GM23338 (cell line): ENCODE measurements around the gene IGFBP7. TPM values are rescaled to one million over a fixed set of nuclear protein-coding genes. Genes with fewer than 3 reads are reported as not detected.

Source experiments
- ATAC-seq: fragments of 200-7000 bp; cut with Tn5 transposase; 3 replicates; pipeline ENCODE4 v1.9.1; 2020
- DNase-seq: peaks from one replicate; pipeline ENCODE4 v3.0.0-alpha.2; 2015; ENCODE audit warnings: low spot score
- H2AFZ ChIP-seq: fragments of 200-600 bp; sonication (generic); 2 replicates; pipeline ENCODE4 v1.8.0; 2016; ENCODE audit warnings: antibody characterized with exemption, mild to moderate bottlenecking, moderate library complexity
- H3F3A ChIP-seq: fragments of 200-600 bp; sonication (generic); replicated peaks from 2 replicates; pipeline ENCODE4 v1.8.0; 2017; ENCODE audit warnings: antibody characterized with exemption, mixed run types, low read depth
- H3K27ac ChIP-seq: fragments of 200-600 bp; sonication (generic); 2 replicates; pipeline ENCODE4 v1.6.1; 2016; ENCODE audit warnings: low read depth
- H3K27me3 ChIP-seq: fragments of 200-600 bp; sonication (generic); 2 replicates; pipeline ENCODE4 v1.8.0; 2016; ENCODE audit warnings: mild to moderate bottlenecking, mixed run types, moderate library complexity; ENCODE audit not compliant: insufficient read depth
- H3K36me3 ChIP-seq: fragments of 200-600 bp; sonication (generic); 2 replicates; pipeline ENCODE4 v1.8.0; 2016; ENCODE audit warnings: mild to moderate bottlenecking; ENCODE audit not compliant: insufficient read depth
- H3K4me1 ChIP-seq: fragments of 200-600 bp; sonication (generic); 2 replicates; pipeline ENCODE4 v1.8.0; 2016; ENCODE audit warnings: mild to moderate bottlenecking, moderate library complexity; ENCODE audit not compliant: insufficient read depth
- H3K4me2 ChIP-seq: fragments of 200-600 bp; sonication (generic); 2 replicates; pipeline ENCODE4 v1.7.1; 2017; ENCODE audit warnings: mixed run types
- H3K4me3 ChIP-seq: fragments of 200-600 bp; sonication (generic); 2 replicates; pipeline ENCODE4 v1.6.1; 2016; ENCODE audit warnings: mixed run types
- H3K79me2 ChIP-seq: fragments of 200-600 bp; sonication (generic); replicated peaks from 2 replicates; pipeline ENCODE4 v1.8.0; 2017; ENCODE audit warnings: mild to moderate bottlenecking; ENCODE audit not compliant: insufficient read depth
- H3K9me2 ChIP-seq: fragments of 200-600 bp; sonication (generic); 2 replicates; pipeline ENCODE4 v1.8.0; 2017; ENCODE audit not compliant: insufficient read depth
- H4K20me1 ChIP-seq: fragments of 200-600 bp; sonication (generic); replicated peaks from 2 replicates; pipeline ENCODE4 v1.8.0; 2017; ENCODE audit warnings: mild to moderate bottlenecking; ENCODE audit not compliant: insufficient read depth
- H3K27ac Mint-ChIP-seq: 2 replicates; pipeline ENCODE4 v1.8.0; 2020; ENCODE audit warnings: inconsistent platforms, mild to moderate bottlenecking, moderate library complexity, mixed read lengths
- H3K27me3 Mint-ChIP-seq: 3 replicates; pipeline ENCODE4 v1.8.0; 2022; ENCODE audit warnings: low read depth, mild to moderate bottlenecking, moderate library complexity, mixed read lengths, inconsistent platforms; ENCODE audit not compliant: insufficient read depth, poor library complexity
- H3K36me3 Mint-ChIP-seq: 3 replicates; pipeline ENCODE4 v1.8.0; 2021; ENCODE audit warnings: low read depth, mild to moderate bottlenecking, inconsistent platforms, moderate library complexity, mixed read lengths
- H3K4me1 Mint-ChIP-seq: 3 replicates; pipeline ENCODE4 v1.8.0; 2020; ENCODE audit warnings: mild to moderate bottlenecking, inconsistent platforms, mixed read lengths
- H3K4me3 Mint-ChIP-seq: 3 replicates; pipeline ENCODE4 v1.8.0; 2021; ENCODE audit warnings: moderate library complexity, mild to moderate bottlenecking, inconsistent platforms, mixed read lengths
- H3K9me3 Mint-ChIP-seq: 3 replicates; pipeline ENCODE4 v1.8.0; 2020; ENCODE audit warnings: moderate library complexity, mild to moderate bottlenecking, inconsistent platforms, mixed read lengths
- CREB1 ChIP-seq: fragments of 250-450 bp; sonication (Bioruptor Pico); IDR thresholded peaks from 2 replicates; pipeline ENCODE4 v1.5.0; 2020; ENCODE audit warnings: low read depth, mild to moderate bottlenecking, moderate library complexity
- EZH2 ChIP-seq: fragments of 200-600 bp; sonication (generic); IDR thresholded peaks from one replicate; pipeline ENCODE4 v1.8.0; 2017; ENCODE audit warnings: antibody characterized with exemption, mild to moderate bottlenecking, low read depth; ENCODE audit not compliant: unreplicated experiment
- EZH2phosphoT487 ChIP-seq: fragments of 200-600 bp; sonication (generic); IDR thresholded peaks from one replicate; pipeline ENCODE4 v1.8.1; 2018; ENCODE audit warnings: antibody characterized with exemption; ENCODE audit not compliant: unreplicated experiment
- NANOG ChIP-seq: IDR thresholded peaks from 2 replicates; pipeline ENCODE4 v1.6.1; 2016; ENCODE audit warnings: antibody characterized with exemption, borderline replicate concordance
- STAT1 ChIP-seq: IDR thresholded peaks from one replicate; pipeline ENCODE4 v1.6.1; 2016; ENCODE audit warnings: antibody characterized with exemption; ENCODE audit not compliant: unreplicated experiment
- ZNF114 ChIP-seq: fragments of 250-450 bp; sonication (Bioruptor Pico); IDR thresholded peaks from 2 replicates; pipeline ENCODE4 v1.5.0; 2020; ENCODE audit warnings: mild to moderate bottlenecking, moderate library complexity
- ZNF331 ChIP-seq: fragments of 250-450 bp; sonication (Bioruptor Pico); IDR thresholded peaks from 2 replicates; pipeline ENCODE4 v1.5.0; 2020; ENCODE audit warnings: low read depth, mild to moderate bottlenecking, moderate library complexity
- polyA plus RNA-seq: library from polyadenylated mRNA; unstranded; fragments of >200 nt; fragmentation: Nextera tagmentation; extraction: Ambion mirVana; gene quantifications from 2 replicates; pipeline ENCODE4 v1.2.1, GENCODE V29; 2016
- total RNA-seq: library from RNA; depleted of rRNA; stranded (reverse); fragments of >200 nt; shearing (Covaris generic); gene quantifications from 2 replicates; pipeline ENCODE4 v1.2.3, GENCODE V29; 2014
- TF ChIP-seq, protein P1 (sequence below), 2 experiments: fragments of 200-600 bp in 1 of 2; sonication (generic) in 1 of 2; conservative IDR thresholded peaks; 2 replicates each; pipeline versions ENCODE4 v1.5.1 to v1.6.1; 2016 to 2017; ENCODE audit warnings: antibody characterized with exemption in 2 of 2, low read depth in 2 of 2, mild to moderate bottlenecking in 2 of 2, moderate library complexity in 1 of 2
- TF ChIP-seq, protein P2 (sequence below): IDR thresholded peaks from 2 replicates; pipeline ENCODE4 v1.6.1; 2016; ENCODE audit warnings: antibody characterized with exemption

The IGFBP7 gene
- total and polyA plus RNA-seq, 2 experiments from 2014 or later, result 0.49 to 7.9 TPM

DNA sequence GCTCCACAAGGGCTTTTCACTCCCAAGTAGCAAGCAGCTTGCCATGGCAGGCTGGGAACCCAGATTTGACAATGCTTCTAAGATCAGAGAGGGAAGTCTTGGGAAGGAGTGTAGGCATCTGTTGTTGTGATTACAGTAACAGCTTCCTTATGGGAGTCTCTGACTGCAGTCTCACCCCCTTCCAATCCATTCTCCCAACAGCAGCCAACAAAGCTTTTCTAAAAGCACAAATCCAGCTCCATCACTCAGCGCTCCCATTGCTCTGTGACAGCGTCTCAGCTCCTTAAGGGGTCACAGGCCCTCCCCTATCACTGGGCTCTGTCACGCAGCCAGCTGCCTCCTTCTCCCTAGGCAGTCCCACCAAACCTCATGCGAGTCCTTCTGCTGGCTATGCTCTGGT lies 7.1 kb downstream of the IGFBP7 start:
- no peaks in the 10 kb centered on the region for H3K79me2 ChIP-seq
- no peaks in the 10 kb centered on the region for H3K9me2 ChIP-seq
- H3K4me1 Mint-ChIP-seq, result peaks cover 14% of the 10 kb centered on the region
- no peak overlapping the region for H3K4me3 Mint-ChIP-seq
- no peak overlapping the region for H3K27ac Mint-ChIP-seq
- H3K9me3 Mint-ChIP-seq, result no peaks in the 10 kb centered on the region; the same call in 2 of the 3 replicates
- H4K20me1 ChIP-seq, result no peaks in the 10 kb centered on the region
- H3K27me3 ChIP-seq, result peaks cover 18% of the 10 kb centered on the region
- no peaks in the 10 kb centered on the region for H3K36me3 Mint-ChIP-seq
- TF ChIP-seq, protein P1, sequence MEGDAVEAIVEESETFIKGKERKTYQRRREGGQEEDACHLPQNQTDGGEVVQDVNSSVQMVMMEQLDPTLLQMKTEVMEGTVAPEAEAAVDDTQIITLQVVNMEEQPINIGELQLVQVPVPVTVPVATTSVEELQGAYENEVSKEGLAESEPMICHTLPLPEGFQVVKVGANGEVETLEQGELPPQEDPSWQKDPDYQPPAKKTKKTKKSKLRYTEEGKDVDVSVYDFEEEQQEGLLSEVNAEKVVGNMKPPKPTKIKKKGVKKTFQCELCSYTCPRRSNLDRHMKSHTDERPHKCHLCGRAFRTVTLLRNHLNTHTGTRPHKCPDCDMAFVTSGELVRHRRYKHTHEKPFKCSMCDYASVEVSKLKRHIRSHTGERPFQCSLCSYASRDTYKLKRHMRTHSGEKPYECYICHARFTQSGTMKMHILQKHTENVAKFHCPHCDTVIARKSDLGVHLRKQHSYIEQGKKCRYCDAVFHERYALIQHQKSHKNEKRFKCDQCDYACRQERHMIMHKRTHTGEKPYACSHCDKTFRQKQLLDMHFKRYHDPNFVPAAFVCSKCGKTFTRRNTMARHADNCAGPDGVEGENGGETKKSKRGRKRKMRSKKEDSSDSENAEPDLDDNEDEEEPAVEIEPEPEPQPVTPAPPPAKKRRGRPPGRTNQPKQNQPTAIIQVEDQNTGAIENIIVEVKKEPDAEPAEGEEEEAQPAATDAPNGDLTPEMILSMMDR (conservative IDR thresholded peaks at IDR 0.05; ENCODE audit: low read depth in 2 of 2), result no peak
- TF ChIP-seq NANOG (no peak), EZH2 (no peak)
- H3K36me3 ChIP-seq, result no peaks in the 10 kb centered on the region
- no peak overlapping the region for H3K4me2 ChIP-seq
- no peak overlapping the region for H3K27ac ChIP-seq
- peak overlapping the region; percentile 35; the same call in 1 of the 2 replicates for H2AFZ ChIP-seq
- peaks cover 21% of the 10 kb centered on the region for H3K4me1 ChIP-seq
- ATAC-seq, result peak; percentile 51
- H3K27me3 Mint-ChIP-seq, result peaks cover under 1% of the 10 kb centered on the region
- H3K4me3 ChIP-seq, result no peak overlapping the region
- DNase-seq, result peak; percentile 20
- H3F3A ChIP-seq, result no peaks in the 10 kb centered on the region

DNA sequence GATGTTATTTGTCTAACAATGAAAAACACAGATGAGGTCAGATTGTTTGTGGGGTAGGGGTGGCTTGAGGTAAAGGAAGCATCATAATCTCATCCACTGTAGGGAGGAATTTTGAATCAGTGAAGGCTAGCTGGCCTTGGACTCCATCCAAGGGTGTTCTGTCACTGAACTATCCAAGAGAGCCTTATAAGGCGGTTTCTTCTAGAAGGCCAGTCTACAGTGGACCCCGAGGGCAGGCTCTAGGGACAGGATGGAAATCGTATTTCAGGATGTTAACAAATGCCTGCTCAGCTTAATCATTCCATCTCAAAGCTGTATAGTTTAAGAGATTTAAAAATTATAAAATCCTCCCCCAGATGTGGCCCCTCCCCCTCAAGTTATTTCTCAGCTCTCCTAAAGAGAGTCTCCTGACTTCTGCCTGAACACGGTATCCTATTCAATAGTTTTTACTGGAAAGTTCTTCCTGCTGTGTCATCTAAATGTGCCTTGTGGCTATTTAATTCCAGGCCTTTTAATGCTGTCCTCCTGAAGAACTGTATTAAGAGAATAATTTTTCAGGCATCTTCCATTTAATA lies 8.0 kb downstream of the IGFBP7 start:
- peaks cover 14% of the 10 kb centered on the region for H3K4me1 Mint-ChIP-seq
- no peak overlapping the region for H3K4me3 Mint-ChIP-seq

More for the DNA sequence above, 8.0 kb downstream of the IGFBP7 start:
- no peaks in the 10 kb centered on the region for H4K20me1 ChIP-seq
- Mint-ChIP-seq H3K36me3 (no peaks in the 10 kb centered on the region), H3K27me3 (no peaks in the 10 kb centered on the region), H3K27ac (no peak overlapping the region), H3K9me3 (no peaks in the 10 kb centered on the region; the same call in 2 of the 3 replicates)
- H3K27ac ChIP-seq, result no peak overlapping the region
- H3K36me3 ChIP-seq, result no peaks in the 10 kb centered on the region
- H3K79me2 ChIP-seq, result no peaks in the 10 kb centered on the region
- peaks cover 21% of the 10 kb centered on the region for H3K4me1 ChIP-seq
- H3K9me2 ChIP-seq, result no peaks in the 10 kb centered on the region
- no peak for TF ChIP-seq ZNF114 (CRISPR knock-in tag)
- no peak for TF ChIP-seq ZNF331
- TF ChIP-seq, protein P1 (conservative IDR thresholded peaks at IDR 0.05; ENCODE audit: low read depth in 2 of 2), result no peak
- TF ChIP-seq CREB1 (CRISPR knock-in tag), result no peak
- TF ChIP-seq, protein P2, sequence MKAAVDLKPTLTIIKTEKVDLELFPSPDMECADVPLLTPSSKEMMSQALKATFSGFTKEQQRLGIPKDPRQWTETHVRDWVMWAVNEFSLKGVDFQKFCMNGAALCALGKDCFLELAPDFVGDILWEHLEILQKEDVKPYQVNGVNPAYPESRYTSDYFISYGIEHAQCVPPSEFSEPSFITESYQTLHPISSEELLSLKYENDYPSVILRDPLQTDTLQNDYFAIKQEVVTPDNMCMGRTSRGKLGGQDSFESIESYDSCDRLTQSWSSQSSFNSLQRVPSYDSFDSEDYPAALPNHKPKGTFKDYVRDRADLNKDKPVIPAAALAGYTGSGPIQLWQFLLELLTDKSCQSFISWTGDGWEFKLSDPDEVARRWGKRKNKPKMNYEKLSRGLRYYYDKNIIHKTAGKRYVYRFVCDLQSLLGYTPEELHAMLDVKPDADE, result no peak
- TF ChIP-seq STAT1, result no peak
- no peak for TF ChIP-seq EZH2phosphoT487
- H3K27me3 ChIP-seq, result peaks cover 8% of the 10 kb centered on the region; the same call in 1 of the 2 replicates
- DNase-seq, result no peak
- H3K4me2 ChIP-seq, result no peak overlapping the region
- no peak for ATAC-seq
- H2AFZ ChIP-seq, result no peak overlapping the region; the same call in 1 of the 2 replicates
- H3K4me3 ChIP-seq, result no peak overlapping the region
- no peaks in the 10 kb centered on the region for H3F3A ChIP-seq
